Effector CD4-positive, alpha-beta T cell (primary cell): ENCODE measurements around the gene BRDT. TPM values are rescaled to one million over a fixed set of nuclear protein-coding genes. Genes with fewer than 3 reads are reported as not detected.
A peak's percentile ranks its signal among the peaks of the same experiment; 100 is the strongest.

Experiments used
- DNase-seq: peaks from one replicate; pipeline ENCODE4 v3.0.0-alpha.2; 2020
- total RNA-seq: gene quantifications from one replicate; lab custom pipeline; 2026; lab: John Stamatoyannopoulos, UW

Gene BRDT
- total RNA-seq, result not detected

GRCh38 chr1:91949356-91949699 lies at the start of gene BRDT:
TSS of gene BRDT (plus strand) at chr1:91949401. CDS start at chr1:91962755, 13,354 bp downstream.
- DNase-seq, result no peak

GRCh38 chr1:91900562-91900961 lies 48.6 kb upstream of the BRDT start:
- DNase-seq, result no peak

GRCh38 chr1:91901231-91901630 lies 48.0 kb upstream of the BRDT start:
- DNase-seq, result no peak

DNA sequence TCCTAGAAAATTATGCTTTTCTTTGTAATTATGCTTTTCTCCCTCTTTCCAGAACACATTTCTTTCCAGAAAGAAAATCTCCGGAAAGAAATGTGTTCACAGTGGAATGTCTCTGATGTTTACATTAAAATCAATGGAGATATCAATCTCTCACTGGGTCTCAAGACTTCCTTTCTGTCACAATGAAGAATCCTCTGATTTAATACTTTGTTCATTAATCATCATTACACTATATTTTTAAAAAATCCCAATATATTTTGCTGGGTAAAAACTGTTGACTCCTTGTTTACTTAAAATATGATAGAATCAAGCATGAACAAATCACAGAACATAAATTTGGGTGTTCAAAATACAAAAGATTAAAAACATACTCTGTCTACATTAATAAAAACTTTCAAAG lies 36.9 kb upstream of the BRDT start:
- DNase-seq, result no peak

GRCh38 chr1:91913018-91913417 lies 36.2 kb upstream of the BRDT start:
- no peak for DNase-seq

GRCh38 chr1:91916046-91916445 lies 33.2 kb upstream of the BRDT start:
- no peak for DNase-seq

DNA sequence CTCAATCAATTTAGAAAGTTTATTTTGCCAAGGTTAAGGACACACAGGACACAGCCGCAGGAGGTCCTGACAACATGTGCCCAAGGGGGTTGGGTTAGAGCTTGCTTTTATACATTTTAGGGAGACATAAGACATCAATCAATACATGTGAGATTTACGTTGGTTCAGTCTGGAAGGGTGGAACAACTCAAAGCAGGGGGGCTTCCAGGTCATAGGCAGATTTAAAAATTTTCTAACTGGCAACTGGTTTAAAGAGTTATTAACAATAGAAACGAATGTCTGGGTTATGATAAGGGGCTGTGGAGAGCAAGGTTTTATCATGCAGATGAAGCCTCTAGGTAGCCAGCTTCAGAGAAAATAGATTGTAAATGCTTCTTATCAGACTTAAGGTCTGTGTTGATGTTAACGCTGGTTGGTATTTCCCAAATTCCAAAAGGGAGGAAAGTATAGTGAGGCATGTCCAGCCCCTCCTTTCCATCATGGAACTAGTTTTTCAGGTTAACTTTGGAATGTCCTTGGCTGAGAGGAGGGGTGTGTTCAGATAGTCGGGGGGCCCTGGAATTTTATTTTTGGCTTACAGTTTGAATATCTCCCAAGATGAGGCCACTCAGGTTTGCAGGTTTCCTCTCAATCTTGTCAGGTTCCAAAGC lies 32.3 kb upstream of the BRDT start:
- no peak for DNase-seq

DNA sequence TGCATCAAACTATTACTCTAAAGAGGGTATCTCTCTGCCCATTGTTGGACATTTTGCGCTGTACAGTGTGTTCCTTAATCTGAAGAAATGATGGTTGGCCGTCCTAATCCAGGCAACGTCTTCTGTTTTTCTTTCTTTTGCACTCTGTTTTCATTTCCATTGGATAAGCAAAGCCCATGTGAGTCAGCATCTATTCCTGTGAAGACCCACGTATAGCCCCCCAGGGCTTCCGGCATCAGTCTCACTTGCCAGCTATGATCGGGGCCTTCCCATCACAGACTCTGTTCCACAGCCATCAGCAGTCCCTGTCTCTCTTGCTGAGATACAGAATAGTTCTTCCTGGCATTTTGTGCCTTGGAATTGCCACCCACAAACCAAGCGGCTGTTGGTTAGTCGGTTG lies 29.2 kb upstream of the BRDT start:
- DNase-seq, result no peak

DNA sequence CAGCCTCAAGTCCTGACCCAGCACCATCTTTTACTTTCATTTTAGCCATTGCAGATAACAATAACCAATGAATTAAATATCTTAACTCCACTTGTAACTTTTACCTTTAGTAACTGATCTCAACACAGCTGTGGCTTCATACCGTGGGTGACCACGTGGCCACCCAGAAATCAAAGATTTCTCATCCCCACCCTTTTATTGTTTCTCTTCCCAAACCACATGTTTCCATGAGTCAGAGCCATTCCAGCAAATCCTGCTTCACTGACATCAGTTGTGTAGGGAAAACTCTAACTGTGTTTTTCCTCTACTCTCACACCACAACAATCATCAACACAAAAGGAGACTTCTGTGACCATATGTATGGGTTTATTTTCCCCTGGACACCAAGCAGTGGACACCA lies 25.1 kb upstream of the BRDT start:
- DNase-seq, result no peak

- no peak for DNase-seq
Observed at GRCh38 chr1:91925644-91926435, 23.4 kb upstream of the BRDT start.

DNA sequence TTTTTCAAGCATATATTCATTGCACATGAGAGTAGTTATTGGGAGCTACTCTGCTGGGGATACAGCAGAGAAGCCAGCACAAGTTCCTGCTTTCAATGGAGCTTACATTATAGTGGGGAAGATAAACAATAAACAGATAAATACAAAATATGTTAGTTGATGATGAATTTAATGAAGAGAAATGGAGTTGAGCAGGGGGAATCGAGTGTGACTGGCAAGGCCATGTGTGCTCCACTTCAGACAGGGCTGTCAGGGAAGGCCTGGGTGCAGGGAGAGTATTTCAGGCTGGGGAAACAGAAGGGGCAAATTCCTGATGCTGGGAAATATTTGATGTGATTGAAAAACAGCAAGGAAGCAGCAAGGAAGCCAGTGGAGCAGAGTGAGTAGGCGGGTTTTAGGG lies 21.2 kb upstream of the BRDT start:
- no peak for DNase-seq

DNA sequence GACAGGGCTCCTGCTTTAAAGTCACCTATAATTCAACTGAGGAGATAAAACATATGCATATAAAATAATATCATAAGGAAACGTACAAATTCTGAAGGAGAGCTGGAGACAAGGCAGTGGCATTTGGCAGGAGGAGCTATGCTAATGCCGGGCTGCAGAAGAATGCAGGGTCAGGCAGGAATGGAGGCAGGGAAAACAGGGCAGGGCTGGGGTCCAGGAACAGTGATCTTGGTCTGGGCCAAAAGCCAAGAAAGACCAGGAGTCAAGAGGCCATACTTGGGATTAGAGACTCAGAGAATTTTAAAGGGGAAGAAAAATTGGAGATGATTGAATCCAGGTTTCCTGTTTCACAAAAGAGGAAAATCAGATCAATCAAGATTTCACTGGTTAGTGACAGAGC lies 20.0 kb upstream of the BRDT start:
- DNase-seq, result no peak

DNA sequence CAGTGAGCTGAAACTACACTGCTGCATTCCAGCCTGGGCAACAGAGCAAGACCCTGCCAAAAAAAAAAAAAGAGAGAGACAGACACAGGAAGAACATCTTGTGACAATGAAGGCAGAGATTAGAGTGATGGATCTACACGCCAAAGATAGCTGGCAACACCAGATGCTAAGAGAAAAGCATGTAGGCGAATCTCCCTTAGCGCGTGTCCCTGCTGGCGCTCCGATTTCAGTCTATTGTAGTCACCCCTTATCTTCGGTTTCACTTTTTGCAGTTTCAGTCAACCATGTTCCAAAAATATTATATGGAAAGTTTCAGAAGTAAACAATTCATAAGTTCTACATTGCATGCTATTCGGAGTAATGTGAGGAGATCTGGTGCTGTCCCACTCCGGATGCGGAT lies 11.6 kb upstream of the BRDT start:
- DNase-seq, result no peak

GRCh38 chr1:91940496-91940895 lies 8.7 kb upstream of the BRDT start:
- no peak for DNase-seq

GRCh38 chr1:91944087-91944486 lies 5.1 kb upstream of the BRDT start:
- DNase-seq, result no peak

DNA sequence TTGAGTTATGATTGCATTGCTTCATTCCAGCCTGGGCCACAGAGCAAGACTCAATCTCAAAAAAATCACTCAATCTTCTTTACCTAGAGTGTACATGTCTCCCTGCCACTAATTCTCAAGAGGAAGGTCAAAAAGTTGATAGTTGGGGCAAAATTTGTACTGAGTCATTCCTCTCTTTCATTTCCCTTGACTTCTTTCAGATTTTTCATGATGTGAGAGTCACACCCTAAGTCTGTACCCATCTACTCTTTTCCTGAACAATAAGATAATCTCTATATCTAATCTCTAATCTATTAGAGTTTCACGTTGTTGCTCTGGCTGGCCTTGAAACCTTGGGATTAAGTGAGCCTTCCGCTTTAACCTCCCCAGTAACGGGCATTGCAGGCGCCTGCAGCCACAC lies 1.1 kb upstream of the BRDT start:
- no peak for DNase-seq

DNA sequence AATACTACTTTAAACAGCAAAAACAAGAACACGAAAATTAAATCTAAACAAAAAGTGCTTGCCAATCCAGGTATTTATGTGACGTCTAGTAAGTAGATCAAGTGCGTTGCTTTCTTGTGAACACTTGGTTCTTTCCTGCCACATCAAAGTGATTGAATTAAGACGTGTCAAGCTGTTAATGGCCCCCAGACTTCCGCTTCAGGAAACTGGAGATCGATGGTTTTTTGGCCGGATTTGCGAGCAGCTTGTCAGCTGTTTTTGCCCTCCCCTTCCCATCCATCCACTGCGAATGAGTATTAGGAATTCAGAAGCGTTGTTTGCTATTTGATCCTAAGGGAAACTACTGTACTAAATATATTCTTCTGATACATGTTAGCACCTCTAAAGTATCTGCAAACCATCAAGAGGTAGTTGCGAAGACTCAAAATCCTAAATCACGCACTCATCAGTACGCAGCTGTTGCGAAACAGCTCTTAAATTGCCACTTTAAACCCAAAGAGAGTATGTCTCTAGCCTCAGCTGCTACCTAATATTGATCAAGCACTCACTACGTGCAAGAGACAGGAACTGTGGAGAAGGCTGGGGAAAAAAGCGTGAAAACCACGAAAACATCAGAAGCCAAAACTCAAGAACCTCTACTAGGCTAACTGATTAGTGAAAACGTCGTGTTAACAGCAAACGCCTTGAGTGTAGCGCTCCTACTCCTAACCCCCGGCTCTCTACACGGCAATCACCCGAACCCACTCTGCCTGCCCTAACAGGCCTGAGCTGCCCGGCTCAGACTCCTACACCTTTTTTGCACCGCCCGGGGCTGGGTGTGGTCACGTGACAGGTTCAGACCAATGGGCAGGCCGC lies 473 bp upstream of the BRDT start:
- DNase-seq, result peak; percentile 47

GRCh38 chr1:91952187-91952586 lies 3.0 kb downstream of the BRDT start:
- DNase-seq, result no peak

- no peak for DNase-seq
Observed at GRCh38 chr1:91958926-91959325, 9.7 kb downstream of the BRDT start.

DNA sequence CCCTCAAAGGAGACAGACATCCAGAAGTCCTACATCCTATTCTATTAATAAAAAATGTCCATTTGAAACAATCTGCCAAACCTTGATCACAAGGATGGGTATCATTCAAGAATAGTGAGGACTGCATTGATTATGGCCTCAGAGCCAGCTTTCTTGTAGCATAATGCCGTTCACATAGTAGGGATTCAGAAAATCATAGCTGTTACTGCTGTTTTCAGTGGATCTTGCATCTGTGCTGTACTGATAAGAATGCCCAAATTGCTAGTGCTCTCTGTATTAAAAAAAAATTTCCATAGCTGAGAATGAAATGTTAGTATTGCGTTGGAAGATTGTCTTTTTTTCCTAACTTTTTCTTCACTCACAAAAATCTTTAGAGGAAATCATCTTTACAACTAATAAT lies 19.1 kb downstream of the BRDT start:
- no peak for DNase-seq

DNA sequence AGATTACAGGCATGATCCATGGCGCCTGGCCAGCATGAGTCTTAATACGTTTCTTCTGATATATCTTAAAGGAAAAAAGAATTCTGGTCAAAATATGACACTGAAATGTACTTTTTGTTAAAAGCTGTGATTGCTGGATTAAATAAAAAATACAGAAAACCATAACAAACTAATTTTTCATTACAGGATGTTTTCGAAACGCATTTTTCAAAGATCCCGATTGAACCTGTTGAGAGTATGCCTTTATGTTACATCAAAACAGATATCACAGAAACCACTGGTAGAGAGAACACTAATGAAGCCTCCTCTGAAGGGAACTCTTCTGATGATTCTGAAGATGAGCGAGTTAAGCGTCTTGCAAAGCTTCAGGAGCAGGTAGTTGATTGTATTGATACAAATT lies 30.2 kb downstream of the BRDT start:
- DNase-seq, result no peak

DNA sequence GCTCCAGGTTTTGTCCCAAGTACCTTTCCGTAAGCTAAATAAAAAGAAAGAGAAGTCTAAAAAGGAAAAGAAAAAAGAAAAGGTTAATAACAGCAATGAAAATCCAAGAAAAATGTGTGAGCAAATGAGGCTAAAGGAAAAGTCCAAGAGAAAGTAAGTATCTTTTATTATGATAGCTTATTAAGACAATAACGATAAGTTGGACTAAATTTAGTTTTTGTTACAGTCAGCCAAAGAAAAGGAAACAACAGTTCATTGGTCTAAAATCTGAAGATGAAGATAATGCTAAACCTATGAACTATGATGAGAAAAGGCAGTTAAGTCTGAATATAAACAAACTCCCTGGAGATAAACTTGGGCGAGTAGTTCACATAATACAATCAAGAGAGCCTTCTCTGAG lies 31.5 kb downstream of the BRDT start:
- DNase-seq, result no peak

DNA sequence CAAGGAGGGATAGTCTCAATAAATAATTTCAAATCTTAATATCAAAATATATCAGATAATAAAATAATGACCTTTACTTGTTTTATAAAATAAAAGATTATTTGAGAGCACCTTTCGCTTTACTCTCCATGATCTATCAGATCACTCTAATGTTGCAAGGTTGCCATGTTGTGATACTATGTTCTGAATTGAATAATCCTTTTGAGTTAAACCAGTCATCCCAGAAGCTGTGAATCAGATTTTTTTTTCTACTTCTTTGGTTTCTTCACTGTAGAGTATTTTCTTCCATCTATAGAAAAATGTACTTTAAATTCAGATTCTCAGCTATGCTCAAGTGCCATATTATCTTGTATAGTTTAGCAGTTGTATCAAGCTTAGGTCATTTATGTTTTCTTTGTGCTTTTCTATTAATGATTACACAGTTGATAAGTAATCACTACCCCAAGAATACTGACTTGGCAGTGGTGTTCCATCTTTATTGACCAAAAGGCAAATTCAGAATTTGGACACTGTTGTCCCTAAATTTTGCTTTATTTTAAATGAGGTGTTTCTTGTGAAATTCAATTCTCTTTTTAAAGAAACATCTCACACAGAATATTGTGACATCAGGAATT lies 32.9 kb downstream of the BRDT start:
- no peak for DNase-seq
